NCI-H1694 (cell line): ENCODE results near the gene CD58.
A peak's percentile ranks its signal among the peaks of the same experiment; 100 is the strongest.

Experiments used
- DNase-seq: peaks from one replicate; lab custom pipeline; 2025; lab: John Stamatoyannopoulos, UW

CD58 gene

GRCh38 chr1:116510361-116510760 lies 60.5 kb downstream of the CD58 start:
- DNase-seq = no peak

DNA sequence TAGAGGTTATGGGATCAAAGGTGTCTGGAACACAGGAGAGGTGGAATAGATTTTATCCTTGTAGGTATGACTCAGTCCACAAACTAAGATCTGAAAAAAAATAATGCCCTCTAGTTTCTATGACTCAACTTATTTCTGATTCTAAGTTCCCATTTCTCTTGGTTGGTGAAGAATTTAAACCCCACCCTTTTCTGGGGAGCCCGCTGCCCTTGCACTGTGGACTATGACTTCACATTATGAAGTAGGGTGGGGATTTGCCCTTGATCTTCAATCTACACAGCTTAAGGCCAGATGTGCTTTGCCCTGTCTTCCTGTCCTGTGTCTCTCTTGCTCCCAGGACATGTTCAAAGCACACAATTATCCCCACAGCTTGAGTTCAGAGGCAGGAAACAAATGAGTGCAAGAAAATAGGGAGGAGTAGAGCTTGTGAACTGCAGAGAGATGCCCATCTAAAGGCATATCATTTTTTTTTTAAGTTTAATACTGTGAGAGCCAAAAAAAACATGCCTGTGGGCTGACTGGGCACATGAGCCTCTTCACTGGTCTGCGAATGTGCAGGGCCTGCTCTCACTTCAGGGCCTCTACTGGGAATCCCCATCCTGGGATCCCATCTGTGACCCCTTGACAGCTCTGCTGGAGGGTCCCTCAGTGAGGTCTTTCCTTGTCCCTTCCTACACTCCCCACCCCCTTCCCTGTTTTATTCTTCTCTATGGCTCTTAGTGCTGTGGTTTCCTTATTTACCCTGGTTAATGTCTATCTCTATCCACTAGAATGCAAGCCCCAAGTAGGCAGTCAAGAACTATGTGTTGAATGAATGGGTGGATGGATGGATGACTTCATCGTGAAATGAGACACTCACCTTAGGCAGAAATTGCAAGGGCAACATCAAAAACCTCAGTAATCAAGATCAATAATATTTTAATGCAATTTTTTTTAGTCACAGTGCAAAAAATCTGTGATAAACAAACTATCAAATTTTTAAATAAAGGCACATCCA lies 61.5 kb downstream of the CD58 start:
- no peak for DNase-seq

- no peak for DNase-seq
Measured at GRCh38 chr1:116508085-116508983, 62.5 kb downstream of the CD58 start.

- no peak for DNase-seq
Measured at GRCh38 chr1:116507631-116508030, 63.2 kb downstream of the CD58 start.

DNA sequence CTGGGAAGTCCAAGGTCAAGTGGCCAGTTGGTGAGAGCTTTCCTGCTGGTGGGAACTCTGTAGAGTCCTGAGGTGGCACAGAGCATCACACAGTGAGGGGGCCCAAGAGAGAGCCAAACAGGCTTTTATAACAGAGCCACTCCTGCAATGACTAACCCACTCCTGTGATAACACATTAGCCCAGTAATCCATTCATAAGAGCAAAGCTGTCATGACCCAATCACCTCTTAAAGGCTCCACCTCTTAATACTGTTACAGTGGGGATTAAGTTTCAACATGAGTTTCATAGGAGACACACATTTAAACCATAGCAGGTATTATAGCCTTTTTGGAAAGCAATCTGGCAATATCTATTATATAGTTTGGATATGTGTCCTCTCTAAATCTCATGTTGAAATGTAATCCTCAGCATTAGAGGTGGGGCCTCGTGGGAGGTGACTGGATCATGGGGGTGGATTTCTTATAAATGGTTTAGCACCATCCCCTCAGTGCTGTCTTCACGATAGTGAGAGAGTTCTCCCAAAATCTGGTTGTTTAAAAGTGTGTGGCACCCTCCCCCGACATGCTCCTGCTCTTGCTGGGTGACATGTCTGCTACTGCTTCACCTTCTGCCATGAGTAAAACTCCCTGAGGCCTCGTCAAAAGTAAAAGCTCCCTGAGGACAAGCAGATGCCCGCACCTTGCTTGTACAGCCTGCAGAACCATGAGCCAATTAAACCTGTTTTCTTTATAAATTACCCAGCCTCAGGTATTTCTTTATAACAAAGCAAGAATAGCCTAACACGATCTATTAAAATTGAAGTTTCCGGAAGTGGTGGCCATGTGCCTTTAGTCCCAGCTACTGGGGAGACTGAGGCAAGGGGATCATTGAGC lies 64.5 kb downstream of the CD58 start:
- DNase-seq = no peak

DNA sequence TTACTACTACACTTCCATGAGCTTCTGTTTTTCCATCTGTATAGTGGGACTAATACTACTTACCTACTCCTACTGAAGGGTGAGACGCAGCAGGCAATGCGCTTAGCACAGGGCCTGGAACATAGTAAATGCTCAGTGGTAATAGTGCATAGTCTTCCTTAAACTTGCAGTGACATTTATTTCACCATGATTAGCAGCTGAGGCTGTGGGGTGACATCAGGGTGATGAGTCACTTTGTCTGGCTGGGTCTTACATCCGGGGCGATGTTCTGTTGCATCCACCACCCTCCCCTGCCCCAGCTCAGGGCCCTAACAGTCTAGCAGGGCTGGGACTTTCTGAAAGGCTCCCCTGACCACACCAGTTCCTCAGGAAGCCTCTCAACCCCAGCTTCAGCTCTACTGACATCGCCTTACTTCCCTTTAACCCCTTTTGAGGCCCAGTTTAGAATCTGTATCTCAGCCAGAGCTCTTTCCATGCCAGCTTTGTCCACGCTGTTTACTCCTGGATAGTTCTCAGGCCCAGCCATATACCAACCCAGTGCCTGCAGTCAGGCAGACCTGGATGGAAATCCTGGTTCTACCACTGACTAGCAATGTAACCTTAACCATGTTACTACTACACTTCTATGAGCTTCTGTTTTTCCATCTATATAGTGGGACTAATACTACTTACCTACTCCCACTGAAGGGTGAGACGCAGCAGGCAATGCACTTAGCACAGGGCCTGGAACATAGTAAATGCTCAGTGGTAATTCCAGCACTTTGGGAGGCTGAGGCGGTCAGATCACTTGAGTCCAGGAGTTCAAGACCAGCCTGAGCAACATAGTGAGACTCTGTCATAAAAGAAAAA lies 66.3 kb downstream of the CD58 start:
- DNase-seq = no peak

DNA sequence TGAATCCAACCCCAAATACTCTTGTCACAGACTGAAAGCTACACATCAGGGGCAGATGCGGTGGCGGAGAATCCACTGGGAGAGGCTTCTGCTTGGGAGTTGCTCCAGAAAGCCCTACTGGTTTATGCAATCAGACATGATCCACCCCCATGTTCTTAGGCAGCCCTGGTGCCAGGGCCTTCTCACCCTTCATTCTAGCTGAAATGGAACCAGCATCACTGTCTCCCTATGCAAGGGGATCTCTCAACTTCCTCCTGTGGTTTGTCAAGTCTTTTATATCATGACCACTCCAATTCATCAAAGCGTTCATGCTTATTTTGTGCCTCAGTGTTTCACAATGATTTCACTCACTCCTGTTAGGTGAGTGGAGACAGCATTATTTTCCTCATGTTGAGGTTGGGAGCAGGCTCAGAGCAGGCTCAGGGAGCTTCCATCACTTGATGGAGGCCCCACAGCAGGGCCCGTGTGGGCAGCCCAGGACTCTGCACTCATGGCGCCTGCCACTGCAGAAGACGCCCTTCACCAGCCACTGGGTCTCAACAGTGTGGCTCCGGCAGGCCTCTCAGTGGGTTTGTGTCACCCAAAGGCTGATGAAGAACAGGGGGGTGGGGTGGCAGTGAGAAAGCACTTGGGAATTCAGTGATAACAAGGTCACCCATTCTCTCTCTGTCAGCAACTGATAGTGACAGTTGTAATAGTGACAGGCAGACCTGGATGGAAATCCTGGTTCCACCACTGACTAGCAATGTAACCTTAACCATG lies 67.1 kb downstream of the CD58 start:
- DNase-seq = no peak

GRCh38 chr1:116502671-116503314 lies 68.0 kb downstream of the CD58 start:
- no peak for DNase-seq

GRCh38 chr1:116501870-116502244 lies 69.0 kb downstream of the CD58 start:
- DNase-seq = no peak

GRCh38 chr1:116501125-116501869 lies 69.5 kb downstream of the CD58 start:
- DNase-seq = no peak

GRCh38 chr1:116498789-116499628 lies 71.8 kb downstream of the CD58 start:
- peak; percentile 86 for DNase-seq

DNA sequence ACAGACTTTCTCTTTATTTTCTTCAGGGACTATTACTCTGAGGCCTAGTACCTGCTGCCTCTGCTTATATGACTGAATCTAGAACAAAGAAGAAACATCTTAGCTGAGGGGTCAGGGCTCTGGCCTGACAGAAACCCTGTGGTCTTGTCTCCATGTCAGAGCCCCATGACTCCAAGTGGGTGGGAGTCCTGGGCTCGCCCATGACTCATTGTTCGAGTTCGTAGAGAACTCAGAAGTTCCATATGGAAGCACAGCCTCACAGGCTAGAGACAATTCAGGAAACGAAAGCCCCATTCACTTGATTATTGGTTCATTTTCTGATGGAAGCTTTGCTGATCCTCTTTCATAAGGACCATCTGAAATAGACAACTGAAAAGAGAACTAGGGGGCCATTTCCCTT lies 73.2 kb downstream of the CD58 start:
- no peak for DNase-seq

GRCh38 chr1:116496898-116497297 lies 73.9 kb downstream of the CD58 start:
- no peak for DNase-seq

DNA sequence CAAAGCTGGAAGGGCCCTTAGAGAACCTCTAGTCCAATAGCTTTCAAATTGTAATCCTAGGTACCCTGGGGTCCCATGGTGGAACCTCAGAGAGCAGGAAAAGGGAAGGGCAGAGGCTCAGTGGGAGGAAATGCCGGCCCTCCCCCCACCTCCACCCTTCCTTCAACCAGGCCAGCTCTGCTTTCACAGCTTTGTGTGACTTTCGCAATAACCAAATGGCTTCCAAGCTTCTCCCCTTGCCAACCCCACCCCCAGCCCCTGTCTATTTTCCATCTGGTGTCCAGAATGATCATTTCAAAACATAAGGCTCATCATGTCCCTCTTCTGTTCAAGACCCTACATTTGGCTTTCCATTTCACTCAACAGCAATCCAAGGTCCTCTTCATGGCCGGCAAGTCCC lies 74.4 kb downstream of the CD58 start:
- no peak for DNase-seq

- DNase-seq = no peak
Measured at GRCh38 chr1:116495535-116495934, 75.3 kb downstream of the CD58 start.

- DNase-seq = no peak
Measured at GRCh38 chr1:116494745-116495144, 76.1 kb downstream of the CD58 start.

GRCh38 chr1:116494353-116494692 lies 76.5 kb downstream of the CD58 start:
- DNase-seq = no peak
